Gastrocnemius medialis (tissue), 4 donors: ENCODE measurements around the gene OR8B4. TPM values are rescaled to one million over a fixed set of nuclear protein-coding genes. Genes with fewer than 3 reads are reported as not detected.

Experiments used
- ATAC-seq, 2 donors: fragments of 150-250 bp; one replicate each; pipeline ENCODE4 v1.9.1; 2016
- DNase-seq, 2 donors: peaks; one replicate each; pipeline ENCODE4 v3.0.0-alpha.2; 2019
- H3K27ac ChIP-seq, 4 donors: fragments of 200-600 bp; sonication (generic); 1 replicate in 1 of 4; 2 replicates in 3 of 4; pipeline ENCODE4 v1.5.1; 2016 to 2018; ENCODE audit warnings: mild to moderate bottlenecking in 2 of 4, moderate library complexity in 1 of 4
- H3K27me3 ChIP-seq, 3 donors: fragments of 200-600 bp; sonication (generic) in 2 of 3; 1 replicate in 1 of 3; 2 replicates in 2 of 3; pipeline versions ENCODE4 v1.5.1 to v1.6.0; 2016 to 2019; ENCODE audit warnings: mild to moderate bottlenecking in 1 of 3, moderate library complexity in 1 of 3
- H3K36me3 ChIP-seq, 2 donors: fragments of 200-600 bp; sonication (generic) in 1 of 2; one replicate each; pipeline ENCODE4 v1.5.1; 2017 to 2018
- H3K4me1 ChIP-seq, 2 donors: fragments of 200-600 bp; sonication (generic) in 1 of 2; one replicate each; pipeline ENCODE4 v1.5.1; 2016 to 2017; ENCODE audit warnings: mild to moderate bottlenecking in 2 of 2
- H3K4me3 ChIP-seq, 4 donors: fragments of 200-600 bp; sonication (generic) in 3 of 4; 1 replicate in 1 of 4; 2 replicates in 3 of 4; pipeline ENCODE4 v1.5.1; 2016 to 2019; ENCODE audit warnings: mild to moderate bottlenecking in 2 of 4
- H3K9me3 ChIP-seq, 3 donors: fragments of 200-600 bp; sonication (generic) in 2 of 3; 1 replicate in 1 of 3; 2 replicates in 2 of 3; pipeline ENCODE4 v1.5.1; 2016 to 2019
- CTCF ChIP-seq, 5 experiments: fragments of 450-650 bp in 3 of 5; fragments of 200-600 bp in 2 of 5; sonication (generic) in 2 of 5; IDR thresholded peaks in 4 of 5; conservative IDR thresholded peaks in 1 of 5; 1 replicate in 4 of 5; 2 replicates in 1 of 5; pipeline ENCODE4 v1.5.1; 2016 to 2019; ENCODE audit warnings: antibody characterized with exemption in 5 of 5, mild to moderate bottlenecking in 3 of 5, moderate library complexity in 3 of 5
- POLR2A ChIP-seq, 2 donors: fragments of 450-650 bp; IDR thresholded peaks; one replicate each; pipeline ENCODE4 v1.6.1; 2017; ENCODE audit warnings: antibody characterized with exemption in 2 of 2, mild to moderate bottlenecking in 2 of 2, moderate library complexity in 2 of 2
- in situ Hi-C, 4 donors: fragments of 200-750 bp; cut with MboI; loops; one replicate each; pipeline versions ENCODE4 v1.15.0 to v1.8.0; 2017; ENCODE audit warnings: low sequenced_read_pairs in 4 of 4
- intact Hi-C: fragments of 100-400 bp; cut with DNase I; formaldehyde crosslinking; loops from one replicate; pipeline ENCODE4 v1.15.1; 2023; ENCODE audit warnings: low total_unique reads
- total RNA-seq, 4 donors: library from RNA; depleted of rRNA; stranded (reverse); fragments of >200 nt; gene quantifications; one replicate each; pipeline versions ENCODE4 v1.1.0 to v1.2.3, GENCODE V29; 2016

Gene OR8B4
- total RNA-seq, 4 donors from 2014 or later: not detected

DNA sequence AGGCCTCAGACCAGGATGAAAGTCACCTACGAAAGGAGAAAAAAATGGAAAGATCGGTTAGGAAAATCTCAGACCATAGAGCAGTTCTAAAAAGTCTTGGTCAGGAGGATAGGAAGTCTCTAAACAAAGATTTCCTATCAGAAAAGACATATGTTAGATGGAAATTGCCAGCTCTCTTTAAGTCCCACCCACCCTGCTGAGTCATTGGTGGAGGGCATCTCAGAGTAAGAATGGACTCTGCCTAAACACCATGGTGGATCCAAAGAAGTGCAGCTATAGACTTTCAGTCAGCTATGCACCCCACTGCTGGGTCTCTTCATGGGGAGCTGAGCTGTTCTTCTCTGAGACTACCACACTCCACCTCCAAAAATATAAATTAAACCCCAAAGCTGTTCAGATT lies 44.1 kb downstream of the OR8B4 start:
- Histone ChIP-seq H3K9me3 (no peaks in the 10 kb centered on the region), H3K4me3 (no peak overlapping the region), H3K27me3 (no peaks in the 10 kb centered on the region), H3K36me3 (no peaks in the 10 kb centered on the region), H3K27ac (no peak overlapping the region), H3K4me1 (no peaks in the 10 kb centered on the region)
- DNase-seq: no peak
- in situ Hi-C loops: no loop called here
- intact Hi-C loops: no loop called here
- no peak for ATAC-seq
- TF ChIP-seq CTCF (IDR thresholded peaks at IDR 0.05 in 4 of 5, conservative IDR thresholded peaks at IDR 0.05 in 1 of 5): no peak
- no peak for TF ChIP-seq POLR2A (IDR thresholded peaks at IDR 0.05)

- TF ChIP-seq POLR2A (IDR thresholded peaks at IDR 0.05): no peak
- no peak for TF ChIP-seq CTCF (IDR thresholded peaks at IDR 0.05 in 4 of 5, conservative IDR thresholded peaks at IDR 0.05 in 1 of 5)
- intact Hi-C loops (no loop called here), in situ Hi-C loops (no loop called here)
- no peak overlapping the region for H3K27ac ChIP-seq
- no peaks in the 10 kb centered on the region for H3K4me1 ChIP-seq
- DNase-seq (no peak), ATAC-seq (no peak)
- H3K9me3 ChIP-seq: no peaks in the 10 kb centered on the region
- H3K4me3 ChIP-seq: no peak overlapping the region
- H3K36me3 ChIP-seq: no peaks in the 10 kb centered on the region
- no peaks in the 10 kb centered on the region for H3K27me3 ChIP-seq
These were observed 48.4 kb downstream of the OR8B4 start for GRCh38 chr11:124376280-124376679.

Other genes starting within 250 kb of the OR8B4 start
- not detected for gene OR10D3, start 241.5 kb downstream of the OR8B4 start, total RNA-seq
- gene OR8G1, start 183.8 kb downstream of the OR8B4 start, total RNA-seq: not detected
- not detected for gene OR8G5, start 168.5 kb downstream of the OR8B4 start, total RNA-seq
- not detected for gene OR8D1, start 110.9 kb downstream of the OR8B4 start, total RNA-seq
- not detected for gene OR8D2, start 104.7 kb downstream of the OR8B4 start, total RNA-seq
- not detected for gene OR8B2, start 40.4 kb downstream of the OR8B4 start, total RNA-seq
- gene OR8B3, start 25.8 kb downstream of the OR8B4 start, total RNA-seq: not detected
- gene OR8B8, start 20.8 kb upstream of the OR8B4 start, total RNA-seq: not detected
- not detected for gene OR8B12, start 118.8 kb upstream of the OR8B4 start, total RNA-seq
- gene OR8A1, start 145.1 kb upstream of the OR8B4 start, total RNA-seq: not detected
- not detected for gene PANX3, start 186.6 kb upstream of the OR8B4 start, total RNA-seq
- 10 to 100 TPM; 20.8 to 42.3 (median 25.6) TPM for gene TBRG1, start 198.0 kb upstream of the OR8B4 start, total RNA-seq
- 10 to 100 TPM in 2 of 4 donors, 1 to 10 TPM in 2; 8.2 to 12.7 (median 10.1) TPM for gene SIAE, start 248.9 kb upstream of the OR8B4 start, total RNA-seq
- 1 to 10 TPM in 1 of 4 donors, under 1 TPM in 2, not detected in 1; 0.38 to 2.0 (median 0.44) TPM for gene SPA17, start 249.0 kb upstream of the OR8B4 start, total RNA-seq